ENCODE results near the gene KDM6A. TPM values are rescaled to one million over a fixed set of nuclear protein-coding genes. Genes with fewer than 3 reads are reported as not detected.

The KDM6A gene
- total and polyA plus RNA-seq, 2 donors (not counting 3 experiments of a cell fraction or from before 2014, with no cell fraction given) = 9.0 to 20.6 TPM

GRCh38 chrX:44871931-44872820, 812 bp upstream of the KDM6A start:
- peak; percentile 45 for DNase-seq (ENCODE audit: low read depth, low spot score)
- no peaks in the 10 kb centered on the region for H3K9me3 ChIP-seq (replicated peaks; ENCODE audit: control insufficient read depth, insufficient read depth, low read length)
- no peaks in the 10 kb centered on the region for H3K36me3 ChIP-seq (ENCODE audit: control insufficient read depth in 2 of 2, extremely low read depth in 1 of 2, insufficient read depth in 2 of 2, low read length in 2 of 2)
- H2AFZ ChIP-seq (ENCODE audit: low read depth, low read length) = peak overlapping the region; percentile 49
- H3K79me2 ChIP-seq (ENCODE audit: control insufficient read depth, insufficient read depth, low read length) = peaks cover 34% of the 10 kb centered on the region
- no peaks in the 10 kb centered on the region for H3K9me1 ChIP-seq (replicated peaks; ENCODE audit: control insufficient read depth, extremely low read depth, insufficient read depth, low read length)
- H4K20me1 ChIP-seq (replicated peaks; ENCODE audit: control insufficient read depth, extremely low read depth, insufficient read depth, low read length) = no peaks in the 10 kb centered on the region
- TF ChIP-seq, protein P1, sequence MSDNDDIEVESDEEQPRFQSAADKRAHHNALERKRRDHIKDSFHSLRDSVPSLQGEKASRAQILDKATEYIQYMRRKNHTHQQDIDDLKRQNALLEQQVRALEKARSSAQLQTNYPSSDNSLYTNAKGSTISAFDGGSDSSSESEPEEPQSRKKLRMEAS (IDR thresholded peaks at IDR 0.05; ENCODE audit: insufficient read depth, insufficient read length) = no peak
- TF ChIP-seq POLR2A (IDR thresholded peaks at IDR 0.05; ENCODE audit: low read depth, low read length) (peak; percentile 42), EZH2 (IDR thresholded peaks at IDR 0.05; ENCODE audit: borderline replicate concordance, low read depth, low read length, severe bottlenecking) (no peak)
- dilution Hi-C loops (cut with MboI; ENCODE audit: extremely low pct_ligation_motif_present, low sequenced_read_pairs) (no loop called here), intact Hi-C loops (cut with micrococcal nuclease) (loop anchor here (1.0 to 10.0 kb wide), 6 partner anchors 75 to 900 kb away; partner anchors contain the start of genes FUNDC1 and NDP)
- H3K27me3 ChIP-seq (ENCODE audit: control insufficient read depth in 2 of 2, insufficient read depth in 2 of 2, low read length in 2 of 2) = no peaks in the 10 kb centered on the region
- peak; percentile 26 for FAIRE-seq
- peak overlapping the region; percentile 74 for H3K27ac ChIP-seq (ENCODE audit: insufficient read depth, low read depth, low read length)
- H3K9ac ChIP-seq (replicated peaks; ENCODE audit: extremely low read depth, insufficient read depth, low read length) = peak overlapping the region; percentile 82
- H3K4me3 ChIP-seq (replicated peaks in 1 of 3; ENCODE audit: insufficient read depth in 1 of 3, low read depth in 1 of 3, low read length in 3 of 3) = peak overlapping the region; percentile 75 to 88 (median 85)
- BruUV-seq (replicated peaks) = TSS peak; percentile 59
- ChIA-PET CTCF (interaction anchor here (0.6 to 1.1 kb wide), 2 partner anchors 165 to 198 kb away, joined by 3 to 6 read pairs; no protein-coding TSS in a partner anchor), POLR2A (interaction anchor here (0.6 to 0.9 kb wide), 3 partner anchors 85 to 584 kb away, joined by 3 to 12 read pairs (median 5); no protein-coding TSS in a partner anchor)
- peaks cover 6% of the 10 kb centered on the region for H3K4me1 ChIP-seq (ENCODE audit: control insufficient read depth, extremely low read depth, insufficient read depth, low read length)
- H3K4me2 ChIP-seq (ENCODE audit: insufficient read depth, low read length) = peak overlapping the region; percentile 88
